Stimulated activated CD8-positive, alpha-beta memory T cell treated with anti-CD3 and anti-CD28 coated beads, Interleukin-12 subunit alpha, Interleukin-12 subunit beta, amount 100 ng/mL, for 24 hours (primary cell): Measurements from ENCODE around the gene ADAR.

Source experiments
- DNase-seq: peaks from one replicate; pipeline ENCODE4 v3.0.0-alpha.2; 2020; ENCODE audit errors: extremely low read depth

The ADAR gene

GRCh38 chr1:154558720-154559465 is 49.1 kb downstream of the ADAR start:
- DNase-seq, result peak; percentile 100

DNA sequence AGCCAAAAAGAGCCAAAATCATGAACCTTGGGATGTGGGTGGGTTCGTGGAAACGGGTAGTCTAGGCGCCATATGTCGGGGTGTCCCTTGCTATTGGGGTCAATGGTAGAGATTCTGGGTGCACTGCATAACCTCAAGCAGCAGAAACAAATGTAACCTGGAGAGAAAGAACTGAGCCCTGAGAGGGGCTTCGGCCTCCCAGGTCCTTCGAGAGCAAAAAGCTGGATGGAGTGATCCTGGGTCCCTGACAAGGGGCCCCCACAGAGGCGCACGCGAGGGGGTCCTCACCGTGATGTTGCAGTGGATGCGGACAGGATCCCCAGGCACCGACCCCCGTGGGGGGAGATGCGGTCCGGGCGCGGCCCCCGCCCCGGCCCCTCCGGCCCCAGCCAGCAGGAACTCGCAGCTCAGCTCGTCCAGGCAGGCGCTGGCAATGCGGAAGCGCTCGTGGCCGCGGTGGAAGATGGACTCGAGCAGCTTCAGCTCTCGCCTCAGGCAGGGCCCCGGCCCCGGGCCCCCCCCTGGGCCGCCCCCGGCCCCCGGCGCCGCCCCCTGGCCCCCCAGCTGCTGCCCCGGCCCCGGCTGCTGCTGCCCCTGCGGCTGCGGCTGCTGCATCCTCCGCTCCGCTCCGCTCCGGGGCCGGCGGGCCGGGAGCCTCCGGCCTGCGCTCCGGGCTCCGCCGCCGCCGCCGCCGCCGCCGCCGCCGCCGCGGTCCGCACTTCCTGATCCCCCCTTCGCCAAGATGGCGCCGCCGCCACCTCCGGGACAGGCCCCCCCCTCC is 49.9 kb downstream of the ADAR start, which contains the start of gene UBE2Q1:
Gene UBE2Q1, minus strand, starts transcription at position 724 of the 781 bp plus-strand sequence. Its CDS starts 109 bp downstream, at position 615.
- DNase-seq, result no peak

GRCh38 chr1:154557248-154557938 is 50.6 kb downstream of the ADAR start:
- DNase-seq, result no peak

DNA sequence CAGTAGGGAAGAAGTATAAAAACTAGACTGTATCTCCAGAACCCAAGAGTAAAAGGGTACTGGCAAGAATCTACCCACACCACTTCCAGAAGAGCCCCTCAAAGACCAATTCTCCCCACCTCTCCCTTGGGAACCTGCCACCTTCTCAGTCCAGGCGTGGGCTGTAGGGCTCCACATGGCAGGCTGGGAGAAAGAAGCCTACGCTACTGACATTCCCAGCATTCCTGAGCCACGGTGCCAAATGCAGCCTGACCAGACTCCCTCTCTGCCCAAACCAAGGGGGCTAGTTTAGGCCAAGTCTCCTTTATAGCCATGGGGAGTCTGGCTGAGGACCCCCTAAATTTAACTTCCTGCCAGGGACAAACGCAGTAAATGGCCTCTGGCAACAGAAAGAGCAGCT is 51.6 kb downstream of the ADAR start:
- no peak for DNase-seq

- DNase-seq, result no peak
These were observed 54.6 kb downstream of the ADAR start for GRCh38 chr1:154553056-154554030.

GRCh38 chr1:154552036-154552435 is 56.0 kb downstream of the ADAR start:
- no peak for DNase-seq

- DNase-seq, result no peak
These were observed 56.5 kb downstream of the ADAR start for GRCh38 chr1:154551474-154551873.

GRCh38 chr1:154550657-154551056 is 57.3 kb downstream of the ADAR start:
- DNase-seq, result no peak

- no peak for DNase-seq
These were observed 57.9 kb downstream of the ADAR start for GRCh38 chr1:154550070-154550469.

GRCh38 chr1:154549202-154549770 is 58.7 kb downstream of the ADAR start:
- DNase-seq, result no peak

GRCh38 chr1:154548028-154548427 is 60.0 kb downstream of the ADAR start:
- DNase-seq, result no peak

DNA sequence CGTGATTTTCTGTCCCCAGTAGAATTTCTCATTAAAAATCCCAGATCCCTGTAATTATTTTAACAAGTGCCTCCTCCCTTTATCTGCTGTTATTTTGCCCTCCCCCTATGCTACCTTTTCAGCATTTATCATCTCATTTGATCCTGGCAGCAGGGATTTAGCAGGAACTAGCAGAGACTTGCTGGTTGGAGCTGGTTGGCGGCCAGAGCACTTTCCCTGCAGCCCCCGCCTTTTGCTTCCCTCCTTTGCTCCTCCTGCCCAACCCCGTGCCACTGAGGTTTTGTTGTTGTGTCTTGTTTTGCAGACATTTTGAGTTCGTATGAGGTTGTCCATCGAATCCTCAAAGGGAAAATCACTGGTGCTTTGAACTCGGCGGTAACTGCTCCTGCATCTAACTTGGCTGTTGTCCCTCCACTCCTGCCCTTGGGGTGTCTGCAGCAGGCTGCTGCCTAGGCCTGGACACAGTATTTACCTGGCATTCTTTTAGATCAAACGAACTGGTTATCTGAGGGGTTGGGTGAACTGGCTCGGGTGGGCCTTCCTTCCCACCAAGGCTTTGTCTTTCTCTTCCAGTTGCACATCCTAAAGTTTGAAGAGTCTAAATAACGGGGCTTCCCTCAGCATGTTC is 60.8 kb downstream of the ADAR start:
- DNase-seq, result no peak

DNA sequence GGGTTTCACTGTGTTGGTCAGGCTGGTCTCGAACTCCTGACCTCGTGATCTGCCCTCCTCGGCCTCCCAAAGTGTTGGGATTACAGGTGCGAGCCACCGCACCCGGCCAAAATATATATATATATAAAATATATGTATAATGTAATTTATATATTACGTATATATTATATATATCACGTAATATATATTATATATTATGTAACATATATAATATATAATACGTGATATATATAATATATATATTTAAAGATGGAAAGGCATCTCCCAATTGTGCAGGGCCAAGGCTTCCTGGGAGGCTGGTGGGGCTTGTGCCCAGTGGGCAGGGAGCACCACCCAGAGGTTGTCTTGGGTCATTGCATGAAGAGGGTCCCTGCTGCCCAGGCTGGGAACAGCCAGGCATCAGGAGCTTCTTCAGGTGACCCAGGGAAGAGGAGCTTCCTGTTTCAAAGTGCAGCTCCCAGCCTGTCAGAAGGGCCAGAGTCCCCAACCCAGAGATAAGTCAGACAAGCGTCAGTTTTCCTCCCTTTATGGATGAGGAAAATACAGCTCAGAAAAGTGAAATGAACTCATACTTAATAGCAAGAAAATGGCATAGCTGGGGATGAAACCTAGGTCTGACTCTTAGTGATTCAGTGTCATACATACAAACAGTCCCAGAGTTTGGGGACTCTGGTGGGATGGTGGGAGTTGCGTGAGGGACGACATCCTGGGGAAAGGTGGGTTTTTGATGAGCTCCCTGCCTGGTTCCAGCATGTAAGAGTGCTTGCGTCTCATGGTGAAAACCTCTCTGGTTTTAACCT is 61.5 kb downstream of the ADAR start:
- no peak for DNase-seq

- DNase-seq, result no peak
These were observed 66.8 kb downstream of the ADAR start for GRCh38 chr1:154541231-154541630.

DNA sequence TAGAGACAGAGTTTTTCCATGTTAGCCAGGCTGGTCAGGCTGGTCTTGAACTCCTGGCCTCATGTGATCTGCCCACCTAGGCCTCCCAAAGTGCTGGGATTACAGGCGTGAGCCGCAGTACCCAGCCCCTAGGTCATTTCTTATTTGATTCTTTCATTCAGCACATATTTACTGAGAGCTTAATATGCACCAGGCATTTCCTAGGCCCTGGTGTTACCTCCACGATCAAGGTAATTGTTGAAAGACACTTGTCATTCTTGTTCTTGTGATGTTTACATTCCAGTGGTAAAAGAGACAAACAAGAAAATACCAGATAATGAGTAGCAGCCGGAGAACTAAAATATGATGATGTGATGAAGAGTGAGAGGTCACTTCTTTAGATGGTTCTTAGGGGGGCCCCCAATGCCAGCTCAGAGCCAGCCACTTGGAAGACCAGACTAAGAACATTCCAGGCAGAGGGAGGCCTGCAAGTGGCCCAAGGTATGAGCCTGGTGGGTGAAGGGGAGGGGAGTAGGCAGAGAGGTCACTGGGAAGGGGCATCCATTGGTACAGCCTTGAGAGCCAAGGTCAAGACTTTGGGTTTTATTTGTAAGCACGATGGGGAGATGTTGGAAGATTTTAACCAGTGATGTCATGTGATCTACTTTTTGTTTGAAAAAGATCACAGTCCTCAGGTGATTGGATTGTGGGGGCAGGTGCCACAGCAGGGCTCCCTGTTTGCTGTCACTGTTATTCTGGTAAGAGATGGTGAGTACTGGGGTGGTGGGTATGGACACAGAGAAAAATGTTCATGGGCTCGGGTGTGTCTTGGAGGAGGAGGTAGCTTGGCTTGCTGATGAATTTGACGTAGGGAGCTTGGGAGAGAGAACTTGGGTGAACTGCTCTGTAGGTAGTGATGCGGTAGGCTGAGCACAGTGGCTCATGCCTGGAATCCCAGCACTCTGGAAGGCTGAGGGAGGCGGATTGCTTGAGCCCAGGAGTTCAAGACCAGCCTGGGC is 68.2 kb downstream of the ADAR start:
- DNase-seq, result no peak

GRCh38 chr1:154536570-154536969 is 71.4 kb downstream of the ADAR start:
- no peak for DNase-seq

DNA sequence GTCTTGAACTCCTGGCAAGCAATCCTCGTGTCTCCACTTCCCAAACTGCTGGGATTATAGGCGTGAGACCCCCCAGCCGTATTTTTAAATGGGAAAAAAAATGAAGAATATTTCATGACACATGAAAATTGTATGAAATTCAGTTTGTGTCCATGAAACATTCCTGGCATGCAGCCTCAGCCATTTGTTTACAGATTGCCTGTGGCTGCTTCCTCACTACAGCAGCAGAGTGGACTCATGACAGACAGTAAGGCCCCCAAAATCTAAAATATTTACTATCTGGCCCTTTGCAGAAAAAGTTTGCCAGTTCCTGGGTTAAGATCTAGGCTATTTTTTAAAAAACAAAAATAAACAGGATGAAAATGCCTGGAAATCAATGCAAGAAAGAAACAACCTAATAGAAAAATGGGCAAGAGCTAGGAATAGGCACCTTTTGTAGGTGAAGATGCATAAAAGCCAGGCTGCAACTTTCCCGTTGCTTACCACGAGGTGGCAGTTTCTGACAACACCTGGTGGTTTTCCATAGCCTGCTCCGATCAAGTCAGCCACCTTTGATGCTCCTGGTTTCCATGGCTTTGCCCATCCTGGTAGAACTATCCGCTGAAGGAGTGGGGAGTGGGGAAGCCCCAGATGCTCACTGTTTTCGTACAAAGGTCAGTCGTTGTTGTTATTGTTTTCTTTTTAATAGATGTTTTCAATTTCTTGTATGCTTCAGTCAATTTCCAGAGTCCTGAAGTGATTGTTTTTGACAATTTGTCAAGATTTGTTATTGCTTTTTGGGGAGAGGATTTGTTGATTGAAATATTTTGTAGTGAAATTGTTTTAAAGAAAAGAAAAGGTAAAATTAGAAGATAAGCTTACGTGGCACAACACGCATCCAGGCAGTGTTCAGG is 73.8 kb downstream of the ADAR start:
- DNase-seq, result no peak
